ENCODE results near the gene TAF1B. TPM values are rescaled to one million over a fixed set of nuclear protein-coding genes. Genes with fewer than 3 reads are reported as not detected.
A peak's percentile ranks its signal among the peaks of the same experiment; 100 is the strongest.

TAF1B gene
- total and polyA plus RNA-seq, 2 donors (not counting 1 experiment from before 2014, with no cell fraction given), result 19.5 to 32.9 TPM

DNA sequence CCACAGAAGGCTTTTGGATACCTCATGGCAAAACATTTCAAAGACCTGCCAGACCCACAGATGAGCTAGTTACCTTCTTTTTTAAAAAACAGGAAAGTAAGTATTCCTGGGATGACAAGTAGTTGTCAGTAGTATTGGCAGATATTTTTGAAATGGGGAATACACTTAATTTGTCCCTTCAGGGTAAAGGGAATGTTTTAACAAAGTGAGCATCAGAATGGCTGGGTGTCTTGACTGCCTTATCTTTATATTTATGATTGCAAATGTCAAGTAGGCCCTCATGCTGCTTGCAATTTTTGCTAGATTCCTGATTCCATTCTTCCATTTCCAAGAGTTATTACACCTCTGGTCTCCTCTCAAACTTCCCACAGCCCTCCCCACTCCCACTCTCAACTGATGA, 4.9 kb upstream of the TAF1B start:
- TF ChIP-seq, protein P1, sequence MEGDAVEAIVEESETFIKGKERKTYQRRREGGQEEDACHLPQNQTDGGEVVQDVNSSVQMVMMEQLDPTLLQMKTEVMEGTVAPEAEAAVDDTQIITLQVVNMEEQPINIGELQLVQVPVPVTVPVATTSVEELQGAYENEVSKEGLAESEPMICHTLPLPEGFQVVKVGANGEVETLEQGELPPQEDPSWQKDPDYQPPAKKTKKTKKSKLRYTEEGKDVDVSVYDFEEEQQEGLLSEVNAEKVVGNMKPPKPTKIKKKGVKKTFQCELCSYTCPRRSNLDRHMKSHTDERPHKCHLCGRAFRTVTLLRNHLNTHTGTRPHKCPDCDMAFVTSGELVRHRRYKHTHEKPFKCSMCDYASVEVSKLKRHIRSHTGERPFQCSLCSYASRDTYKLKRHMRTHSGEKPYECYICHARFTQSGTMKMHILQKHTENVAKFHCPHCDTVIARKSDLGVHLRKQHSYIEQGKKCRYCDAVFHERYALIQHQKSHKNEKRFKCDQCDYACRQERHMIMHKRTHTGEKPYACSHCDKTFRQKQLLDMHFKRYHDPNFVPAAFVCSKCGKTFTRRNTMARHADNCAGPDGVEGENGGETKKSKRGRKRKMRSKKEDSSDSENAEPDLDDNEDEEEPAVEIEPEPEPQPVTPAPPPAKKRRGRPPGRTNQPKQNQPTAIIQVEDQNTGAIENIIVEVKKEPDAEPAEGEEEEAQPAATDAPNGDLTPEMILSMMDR (conservative IDR thresholded peaks at IDR 0.05 in 1 of 2, IDR thresholded peaks at IDR 0.05 in 1 of 2; ENCODE audit: low read depth in 1 of 2, low read length in 2 of 2), result no peak
- no peak for TF ChIP-seq EZH2 (IDR thresholded peaks at IDR 0.05; ENCODE audit: low read length, missing control alignments)
- H3K27ac ChIP-seq (ENCODE audit: insufficient read depth, low read length), result no peak overlapping the region
- no peaks in the 10 kb centered on the region for H3K9me3 ChIP-seq (ENCODE audit: control insufficient read depth, insufficient read depth, low read depth, low read length)
- H3K79me2 ChIP-seq (ENCODE audit: control insufficient read depth, insufficient read depth, low read length), result no peaks in the 10 kb centered on the region
- no peaks in the 10 kb centered on the region for H3K4me1 ChIP-seq (ENCODE audit: control insufficient read depth, extremely low read depth, insufficient read depth, low read length)
- no peaks in the 10 kb centered on the region for H3K27me3 ChIP-seq (ENCODE audit: control insufficient read depth, insufficient read depth, low read length)
- H2AFZ ChIP-seq (ENCODE audit: low read length), result no peak overlapping the region
- no peaks in the 10 kb centered on the region for H3K36me3 ChIP-seq (ENCODE audit: control insufficient read depth, insufficient read depth, low read length)
- H3K9ac ChIP-seq (ENCODE audit: insufficient read depth, low read length), result no peak overlapping the region
- H3K4me2 ChIP-seq (ENCODE audit: extremely low read depth, insufficient read depth, low read length), result no peak overlapping the region
- DNase-seq (ENCODE audit: low read depth in 2 of 2), result no peak
- H4K20me1 ChIP-seq (ENCODE audit: control insufficient read depth, extremely low read depth, insufficient read depth, low read length), result no peaks in the 10 kb centered on the region
- H3K4me3 ChIP-seq (replicated peaks in 1 of 4; ENCODE audit: control extremely low read depth in 1 of 4, insufficient read depth in 1 of 4, low read depth in 3 of 4, low read length in 4 of 4), result no peak overlapping the region

DNA sequence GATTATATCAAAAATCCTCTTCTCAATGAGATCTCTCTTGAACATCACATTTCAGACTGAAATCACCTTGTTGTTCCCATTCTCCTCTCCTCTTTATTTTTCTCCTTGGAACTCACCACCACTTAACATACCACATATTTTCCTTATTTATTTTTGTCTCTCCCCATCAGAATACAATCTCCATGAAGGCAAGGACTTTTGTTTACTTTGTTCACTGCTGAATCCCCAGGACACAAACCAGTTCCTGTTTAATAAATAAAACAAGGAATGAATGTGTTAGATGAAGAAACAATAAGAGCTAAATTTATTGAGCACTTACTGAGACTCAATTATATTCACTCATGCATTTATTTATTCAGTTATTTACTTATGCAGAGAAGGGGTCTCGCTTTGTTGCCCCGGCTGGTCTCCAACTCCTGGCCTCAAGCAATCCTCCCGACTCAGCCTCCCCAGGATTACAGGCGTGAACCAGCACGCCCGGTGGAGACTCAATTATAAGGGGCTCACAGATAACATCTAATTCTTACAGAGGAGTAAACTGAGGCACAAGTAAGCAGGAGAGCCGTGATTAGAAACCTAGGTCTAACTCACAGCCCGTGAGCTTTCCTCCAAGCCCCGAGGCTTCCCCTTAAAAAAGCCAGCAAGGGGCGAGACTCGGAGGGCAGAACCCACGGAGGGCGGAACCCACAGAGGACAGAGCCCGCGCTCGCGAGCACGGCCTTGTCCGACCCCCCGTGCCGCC, 616 bp upstream of the TAF1B start:
- H4K20me1 ChIP-seq (ENCODE audit: control insufficient read depth, extremely low read depth, insufficient read depth, low read length), result no peaks in the 10 kb centered on the region
- H3K4me1 ChIP-seq (ENCODE audit: control insufficient read depth, extremely low read depth, insufficient read depth, low read length), result peaks cover 6% of the 10 kb centered on the region
- H3K4me3 ChIP-seq (replicated peaks in 1 of 4; ENCODE audit: control extremely low read depth in 1 of 4, insufficient read depth in 1 of 4, low read depth in 3 of 4, low read length in 4 of 4), result peak overlapping the region; percentile 61 to 84 (median 72)
- no peaks in the 10 kb centered on the region for H3K27me3 ChIP-seq (ENCODE audit: control insufficient read depth, insufficient read depth, low read length)
- H3K9me3 ChIP-seq (ENCODE audit: control insufficient read depth, insufficient read depth, low read depth, low read length), result no peaks in the 10 kb centered on the region
- H3K36me3 ChIP-seq (ENCODE audit: control insufficient read depth, insufficient read depth, low read length), result peaks cover 2% of the 10 kb centered on the region
- DNase-seq (ENCODE audit: low read depth in 2 of 2), result no peak
- H3K4me2 ChIP-seq (ENCODE audit: extremely low read depth, insufficient read depth, low read length), result peak overlapping the region; percentile 81
- peak overlapping the region; percentile 91 for H3K9ac ChIP-seq (ENCODE audit: insufficient read depth, low read length)
- peaks cover 24% of the 10 kb centered on the region for H3K79me2 ChIP-seq (ENCODE audit: control insufficient read depth, insufficient read depth, low read length)
- TF ChIP-seq, protein P1 (conservative IDR thresholded peaks at IDR 0.05 in 1 of 2, IDR thresholded peaks at IDR 0.05 in 1 of 2; ENCODE audit: low read depth in 1 of 2, low read length in 2 of 2), result no peak
- no peak for TF ChIP-seq EZH2 (IDR thresholded peaks at IDR 0.05; ENCODE audit: low read length, missing control alignments)
- peak overlapping the region; percentile 87 for H3K27ac ChIP-seq (ENCODE audit: insufficient read depth, low read length)
- peak overlapping the region; percentile 66 for H2AFZ ChIP-seq (ENCODE audit: low read length)

DNA sequence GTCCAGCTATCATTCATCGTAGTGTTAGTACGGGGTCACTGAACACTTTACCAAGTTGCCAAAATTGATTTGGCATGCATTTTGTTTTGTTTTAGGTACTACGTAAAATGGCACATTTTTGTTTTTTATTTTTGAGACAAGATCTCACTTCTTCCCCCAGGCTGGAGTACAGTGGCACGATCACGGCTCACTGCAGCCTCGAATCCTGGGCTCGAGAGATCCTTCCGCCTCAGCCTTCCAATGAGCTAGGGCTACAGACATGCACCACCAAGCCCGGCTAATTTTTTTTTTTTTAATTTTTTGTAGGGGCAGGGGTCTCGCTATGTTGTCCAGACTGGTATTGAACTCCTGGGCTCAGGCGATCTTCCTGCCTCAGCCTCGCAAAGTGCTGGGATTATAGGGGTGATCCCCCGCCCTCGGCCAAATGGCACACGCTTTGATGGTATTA, 786 bp downstream of the TAF1B start:
- Histone ChIP-seq H3K9me3 (ENCODE audit: control insufficient read depth, insufficient read depth, low read depth, low read length) (no peaks in the 10 kb centered on the region), H3K27ac (ENCODE audit: insufficient read depth, low read length) (peak overlapping the region; percentile 87), H2AFZ (ENCODE audit: low read length) (peak overlapping the region; percentile 61), H3K9ac (ENCODE audit: insufficient read depth, low read length) (peak overlapping the region; percentile 91), H3K36me3 (ENCODE audit: control insufficient read depth, insufficient read depth, low read length) (peaks cover 2% of the 10 kb centered on the region), H3K4me2 (ENCODE audit: extremely low read depth, insufficient read depth, low read length) (peak overlapping the region; percentile 90), H3K79me2 (ENCODE audit: control insufficient read depth, insufficient read depth, low read length) (peaks cover 27% of the 10 kb centered on the region), H4K20me1 (ENCODE audit: control insufficient read depth, extremely low read depth, insufficient read depth, low read length) (no peaks in the 10 kb centered on the region), H3K4me3 (replicated peaks in 1 of 4; ENCODE audit: control extremely low read depth in 1 of 4, insufficient read depth in 1 of 4, low read depth in 3 of 4, low read length in 4 of 4) (peak overlapping the region; percentile 61 to 84 (median 72)), H3K27me3 (ENCODE audit: control insufficient read depth, insufficient read depth, low read length) (no peaks in the 10 kb centered on the region), H3K4me1 (ENCODE audit: control insufficient read depth, extremely low read depth, insufficient read depth, low read length) (peaks cover 6% of the 10 kb centered on the region)
- DNase-seq (ENCODE audit: low read depth in 2 of 2), result peak; percentile 42 to 59
- TF ChIP-seq, protein P1 (conservative IDR thresholded peaks at IDR 0.05 in 1 of 2, IDR thresholded peaks at IDR 0.05 in 1 of 2; ENCODE audit: low read depth in 1 of 2, low read length in 2 of 2), result no peak
- TF ChIP-seq EZH2 (IDR thresholded peaks at IDR 0.05; ENCODE audit: low read length, missing control alignments), result no peak
